GM12872 (cell line): Measurements from ENCODE around the gene FAM222A.

Experiments
- CTCF ChIP-seq: IDR thresholded peaks from 3 replicates; pipeline ENCODE4 v1.5.1; 2011; ENCODE audit warnings: low read depth, mild to moderate bottlenecking, low read length, moderate library complexity; ENCODE audit not compliant: insufficient read depth

Gene FAM222A

GRCh38 chr12:109735051-109735521 lies 21.5 kb downstream of the FAM222A start:
- TF ChIP-seq CTCF = no peak

GRCh38 chr12:109735825-109736551 lies 22.4 kb downstream of the FAM222A start:
- no peak for TF ChIP-seq CTCF

GRCh38 chr12:109736552-109737108 lies 23.0 kb downstream of the FAM222A start:
- no peak for TF ChIP-seq CTCF

- no peak for TF ChIP-seq CTCF
These were observed 23.5 kb downstream of the FAM222A start for GRCh38 chr12:109737126-109737525.

- TF ChIP-seq CTCF = no peak
These were observed 24.0 kb downstream of the FAM222A start for GRCh38 chr12:109737631-109738030.

GRCh38 chr12:109738209-109738608 lies 24.6 kb downstream of the FAM222A start:
- TF ChIP-seq CTCF = no peak

GRCh38 chr12:109738878-109739665 lies 25.4 kb downstream of the FAM222A start:
- no peak for TF ChIP-seq CTCF
